DMS153 (cell line): ENCODE measurements around the gene GDPD2.
A peak's percentile ranks its signal among the peaks of the same experiment; 100 is the strongest.
"Not testable (repeated sequence)": the region's sequence is repeated elsewhere in the genome, so short reads cannot be mapped to it uniquely, and the experiment has no call there.

Source experiments
- DNase-seq: peaks from one replicate; lab custom pipeline; 2025; lab: John Stamatoyannopoulos, UW

GDPD2 gene

GRCh38 chrX:70422851-70423341, at the start of gene GDPD2:
Gene GDPD2 (plus strand): TSS chrX:70423314. CDS start chrX:70424985, 1,671 bp downstream.
- peak; percentile 54 for DNase-seq

- DNase-seq, result no peak
These were observed 36.9 kb upstream of the GDPD2 start for GRCh38 chrX:70386235-70386634.

GRCh38 chrX:70398899-70399298, 24.2 kb upstream of the GDPD2 start:
- no peak for DNase-seq

GRCh38 chrX:70400181-70400580, 22.9 kb upstream of the GDPD2 start:
- DNase-seq, result not testable (repeated sequence)

GRCh38 chrX:70402721-70403120, 20.4 kb upstream of the GDPD2 start:
- no peak for DNase-seq

- DNase-seq, result no peak
These were observed 18.1 kb upstream of the GDPD2 start for GRCh38 chrX:70405003-70405402.

- no peak for DNase-seq
These were observed 12.2 kb upstream of the GDPD2 start for GRCh38 chrX:70410921-70411320.

- DNase-seq, result no peak
These were observed 11.6 kb upstream of the GDPD2 start for GRCh38 chrX:70411475-70411874.

GRCh38 chrX:70421618-70422017, 1.5 kb upstream of the GDPD2 start:
- DNase-seq, result no peak

GRCh38 chrX:70423936-70424675, 992 bp downstream of the GDPD2 start:
- no peak for DNase-seq

- DNase-seq, result no peak
These were observed 1.7 kb downstream of the GDPD2 start for GRCh38 chrX:70424801-70425200.

GRCh38 chrX:70426286-70427278, 3.5 kb downstream of the GDPD2 start:
- DNase-seq, result no peak

GRCh38 chrX:70427365-70427764, 4.3 kb downstream of the GDPD2 start:
- DNase-seq, result no peak

- no peak for DNase-seq
These were observed 6.6 kb downstream of the GDPD2 start for GRCh38 chrX:70429759-70430158.

GRCh38 chrX:70432936-70433847, 10.1 kb downstream of the GDPD2 start:
- DNase-seq, result no peak

- peak; percentile 57 for DNase-seq
These were observed 10.8 kb downstream of the GDPD2 start for GRCh38 chrX:70433848-70434351.

- DNase-seq, result peak; percentile 54
These were observed 11.3 kb downstream of the GDPD2 start for GRCh38 chrX:70434352-70434866.

GRCh38 chrX:70434914-70435586, 11.9 kb downstream of the GDPD2 start:
- no peak for DNase-seq

GRCh38 chrX:70436343-70436742, 13.2 kb downstream of the GDPD2 start:
- no peak for DNase-seq

- no peak for DNase-seq
These were observed 13.9 kb downstream of the GDPD2 start for GRCh38 chrX:70437011-70437410.
